SU-DHL-6 (cell line): ENCODE results near the gene THSD4.

ENCODE experiments used
- H2AFZ ChIP-seq: fragments of 200-600 bp; sonication (generic); 2 replicates; pipeline ENCODE4 v1.6.1; 2014; ENCODE audit warnings: low read depth, mild to moderate bottlenecking, moderate library complexity, mixed read lengths, antibody characterized with exemption, low read length; ENCODE audit not compliant: severe bottlenecking
- H3F3A ChIP-seq: fragments of 200-600 bp; shearing (Covaris generic); 2 replicates; pipeline ENCODE4 v1.6.0; 2016; ENCODE audit warnings: antibody characterized with exemption, mild to moderate bottlenecking; ENCODE audit not compliant: insufficient read depth
- H3K27ac ChIP-seq: fragments of 200-600 bp; sonication (generic); 2 replicates; pipeline ENCODE4 v1.5.1; 2016; ENCODE audit warnings: low read depth, mild to moderate bottlenecking, low read length, moderate library complexity, mixed read lengths
- H3K27me3 ChIP-seq: fragments of 200-600 bp; sonication (generic), shearing (Covaris generic); 2 replicates; pipeline ENCODE4 v1.6.0; 2014; ENCODE audit warnings: mild to moderate bottlenecking, low read length
- H3K36me3 ChIP-seq: fragments of 200-600 bp; sonication (generic); 2 replicates; pipeline ENCODE4 v1.6.1; 2014; ENCODE audit warnings: mild to moderate bottlenecking, low read length, mixed read lengths
- H3K4me2 ChIP-seq: fragments of 300-600, 200-600 bp; shearing (Covaris generic), sonication (generic); 2 replicates; pipeline ENCODE4 v1.6.0; 2014; ENCODE audit warnings: low read length, low read depth, mild to moderate bottlenecking; ENCODE audit not compliant: poor library complexity, severe bottlenecking
- H3K4me3 ChIP-seq: fragments of 200-600 bp; sonication (generic); 2 replicates; pipeline ENCODE4 v1.5.1; 2014; ENCODE audit warnings: antibody characterized with exemption, low read length, mild to moderate bottlenecking, mixed read lengths; ENCODE audit not compliant: insufficient read depth, poor library complexity, severe bottlenecking
- H3K79me2 ChIP-seq: fragments of 200-600 bp; sonication (generic); 2 replicates; pipeline ENCODE4 v1.6.1; 2014; ENCODE audit warnings: mild to moderate bottlenecking, low read length, moderate library complexity; ENCODE audit not compliant: insufficient read depth
- H3K9ac ChIP-seq: fragments of 200-600 bp; sonication (generic); 2 replicates; pipeline ENCODE4 v1.7.0; 2014; ENCODE audit warnings: mild to moderate bottlenecking, low read length
- H3K9me2 ChIP-seq: fragments of 200-600 bp; sonication (generic); replicated peaks from 2 replicates; pipeline ENCODE4 v1.6.1; 2014; ENCODE audit warnings: low read length; ENCODE audit not compliant: insufficient read depth
- H3K9me3 ChIP-seq: fragments of 200-600 bp; sonication (generic); 2 replicates; pipeline ENCODE4 v1.6.1; 2014; ENCODE audit warnings: low read length, mixed read lengths; ENCODE audit not compliant: insufficient read depth
- H4K20me1 ChIP-seq: fragments of 200-600 bp; sonication (generic); 2 replicates; pipeline ENCODE4 v1.6.1; 2014; ENCODE audit warnings: low read depth, mild to moderate bottlenecking, antibody characterized with exemption, low read length, moderate library complexity, mixed read lengths
- EZH2phosphoT487 ChIP-seq: fragments of 200-600 bp; sonication (generic), shearing (Covaris generic); conservative IDR thresholded peaks from 2 replicates; pipeline ENCODE4 v1.6.1; 2018; ENCODE audit warnings: mild to moderate bottlenecking, antibody characterized with exemption, low read length, moderate library complexity, mixed read lengths
- TF ChIP-seq, protein P1 (sequence below): fragments of 200-600 bp; sonication (generic); IDR thresholded peaks from one replicate; pipeline ENCODE4 v1.5.1; 2017; ENCODE audit warnings: antibody characterized with exemption, mild to moderate bottlenecking, low read length, moderate library complexity; ENCODE audit not compliant: insufficient read depth, poor library complexity, severe bottlenecking

The THSD4 gene

DNA sequence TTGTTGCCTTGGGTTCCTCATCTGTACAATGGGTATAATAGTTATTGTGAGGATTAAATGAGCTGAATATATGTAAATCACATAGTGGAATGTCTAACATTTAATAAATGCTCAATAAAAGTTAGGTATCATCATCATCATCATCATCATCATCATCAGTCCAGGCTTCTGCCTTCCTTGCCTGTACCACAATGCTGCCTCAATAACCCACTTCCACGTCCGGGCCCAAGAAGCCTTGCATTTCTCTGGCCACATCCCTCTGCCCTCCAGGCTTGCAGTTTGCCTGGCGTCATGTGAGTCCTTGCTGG lies 137.4 kb downstream of the THSD4 start:
- H4K20me1 ChIP-seq = no peaks in the 10 kb centered on the region
- no peaks in the 10 kb centered on the region for H3F3A ChIP-seq
- H2AFZ ChIP-seq = no peak overlapping the region
- H3K9ac ChIP-seq = no peak overlapping the region
- H3K9me3 ChIP-seq = no peaks in the 10 kb centered on the region
- no peak overlapping the region for H3K4me3 ChIP-seq
- no peaks in the 10 kb centered on the region for H3K36me3 ChIP-seq
- H3K4me2 ChIP-seq = no peak overlapping the region
- H3K27ac ChIP-seq = no peak overlapping the region
- no peak for TF ChIP-seq EZH2phosphoT487
- TF ChIP-seq, protein P1, sequence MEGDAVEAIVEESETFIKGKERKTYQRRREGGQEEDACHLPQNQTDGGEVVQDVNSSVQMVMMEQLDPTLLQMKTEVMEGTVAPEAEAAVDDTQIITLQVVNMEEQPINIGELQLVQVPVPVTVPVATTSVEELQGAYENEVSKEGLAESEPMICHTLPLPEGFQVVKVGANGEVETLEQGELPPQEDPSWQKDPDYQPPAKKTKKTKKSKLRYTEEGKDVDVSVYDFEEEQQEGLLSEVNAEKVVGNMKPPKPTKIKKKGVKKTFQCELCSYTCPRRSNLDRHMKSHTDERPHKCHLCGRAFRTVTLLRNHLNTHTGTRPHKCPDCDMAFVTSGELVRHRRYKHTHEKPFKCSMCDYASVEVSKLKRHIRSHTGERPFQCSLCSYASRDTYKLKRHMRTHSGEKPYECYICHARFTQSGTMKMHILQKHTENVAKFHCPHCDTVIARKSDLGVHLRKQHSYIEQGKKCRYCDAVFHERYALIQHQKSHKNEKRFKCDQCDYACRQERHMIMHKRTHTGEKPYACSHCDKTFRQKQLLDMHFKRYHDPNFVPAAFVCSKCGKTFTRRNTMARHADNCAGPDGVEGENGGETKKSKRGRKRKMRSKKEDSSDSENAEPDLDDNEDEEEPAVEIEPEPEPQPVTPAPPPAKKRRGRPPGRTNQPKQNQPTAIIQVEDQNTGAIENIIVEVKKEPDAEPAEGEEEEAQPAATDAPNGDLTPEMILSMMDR = no peak
- H3K79me2 ChIP-seq = no peaks in the 10 kb centered on the region
- no peaks in the 10 kb centered on the region for H3K27me3 ChIP-seq
- H3K9me2 ChIP-seq = no peaks in the 10 kb centered on the region

DNA sequence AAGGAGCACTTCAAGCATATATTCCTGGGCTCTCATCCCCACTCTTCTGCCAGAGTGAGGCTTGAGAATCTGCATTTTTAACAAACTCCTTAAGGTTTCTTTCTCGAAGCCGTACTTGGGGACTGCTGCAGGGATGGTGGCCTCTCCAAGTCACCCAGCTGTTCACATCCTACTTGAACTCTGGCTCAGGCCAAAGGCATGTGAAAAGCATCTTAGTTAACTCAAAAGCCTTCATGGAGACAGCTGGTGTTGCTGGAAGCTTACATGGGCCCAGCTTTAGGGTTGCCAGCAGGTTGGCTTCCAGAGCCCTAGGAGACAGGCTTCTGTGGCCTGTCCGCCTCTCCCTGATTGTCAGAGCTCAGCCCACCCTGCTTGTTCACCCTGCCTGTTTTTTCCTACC lies 139.2 kb downstream of the THSD4 start:
- Histone ChIP-seq H3K4me3 (no peak overlapping the region), H3K9ac (no peak overlapping the region), H3K4me2 (no peak overlapping the region), H3F3A (no peaks in the 10 kb centered on the region), H3K36me3 (no peaks in the 10 kb centered on the region), H3K9me3 (no peaks in the 10 kb centered on the region), H3K79me2 (no peaks in the 10 kb centered on the region), H3K9me2 (no peaks in the 10 kb centered on the region), H2AFZ (no peak overlapping the region), H3K27ac (no peak overlapping the region), H4K20me1 (no peaks in the 10 kb centered on the region), H3K27me3 (no peaks in the 10 kb centered on the region)
- TF ChIP-seq, protein P1 = no peak
- TF ChIP-seq EZH2phosphoT487 = no peak

DNA sequence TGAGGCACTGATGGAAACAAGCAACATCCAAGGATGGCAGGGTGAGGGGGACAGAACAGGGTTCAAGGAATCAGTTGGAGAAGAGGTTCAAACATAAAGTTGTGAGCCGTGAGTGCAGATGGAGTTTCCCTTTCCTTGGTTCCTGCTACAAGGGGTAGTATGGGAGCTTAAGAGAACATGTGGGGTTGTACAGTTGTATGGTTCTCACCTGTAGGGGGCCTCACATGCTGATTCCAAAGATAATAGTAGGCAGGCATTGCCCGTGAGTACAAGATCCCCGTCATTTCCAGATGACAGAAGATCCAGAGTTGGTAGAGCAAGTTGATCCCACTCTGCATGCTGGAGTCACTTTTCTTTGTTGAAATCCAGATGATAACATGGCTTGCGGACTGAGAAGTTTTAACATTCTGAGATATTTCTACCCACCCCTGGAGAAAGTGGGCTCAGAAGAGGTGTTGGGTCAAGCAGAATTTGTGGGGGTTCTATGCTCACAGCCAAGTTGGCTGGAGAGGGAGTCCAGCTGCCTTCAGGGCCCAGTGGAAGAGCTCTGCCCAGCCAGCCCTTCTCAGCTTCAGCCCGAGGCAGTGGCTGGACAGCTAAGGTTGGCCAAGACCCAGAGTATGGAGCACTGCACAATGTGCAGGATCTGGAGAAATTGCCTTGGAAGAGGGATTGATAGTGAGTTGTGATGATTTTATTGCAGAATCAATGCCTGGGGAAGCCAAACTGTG lies 141.8 kb downstream of the THSD4 start:
- no peak overlapping the region for H2AFZ ChIP-seq
- TF ChIP-seq EZH2phosphoT487 = no peak
- TF ChIP-seq, protein P1 = no peak

More for the DNA sequence above, 141.8 kb downstream of the THSD4 start:
- H3K36me3 ChIP-seq = no peaks in the 10 kb centered on the region
- H3K4me3 ChIP-seq = no peak overlapping the region
- no peaks in the 10 kb centered on the region for H3K9me2 ChIP-seq
- H4K20me1 ChIP-seq = no peaks in the 10 kb centered on the region
- no peaks in the 10 kb centered on the region for H3K27me3 ChIP-seq
- no peaks in the 10 kb centered on the region for H3K9me3 ChIP-seq
- no peaks in the 10 kb centered on the region for H3K79me2 ChIP-seq
- no peak overlapping the region for H3K9ac ChIP-seq
- H3K27ac ChIP-seq = no peak overlapping the region
- H3F3A ChIP-seq = no peaks in the 10 kb centered on the region
- H3K4me2 ChIP-seq = no peak overlapping the region
